Measurements from ENCODE around the gene TRIP6. TPM values are rescaled to one million over a fixed set of nuclear protein-coding genes. Genes with fewer than 3 reads are reported as not detected.

The TRIP6 gene
- total RNA-seq, 1 experiment from 2014 or later = 140 TPM

DNA sequence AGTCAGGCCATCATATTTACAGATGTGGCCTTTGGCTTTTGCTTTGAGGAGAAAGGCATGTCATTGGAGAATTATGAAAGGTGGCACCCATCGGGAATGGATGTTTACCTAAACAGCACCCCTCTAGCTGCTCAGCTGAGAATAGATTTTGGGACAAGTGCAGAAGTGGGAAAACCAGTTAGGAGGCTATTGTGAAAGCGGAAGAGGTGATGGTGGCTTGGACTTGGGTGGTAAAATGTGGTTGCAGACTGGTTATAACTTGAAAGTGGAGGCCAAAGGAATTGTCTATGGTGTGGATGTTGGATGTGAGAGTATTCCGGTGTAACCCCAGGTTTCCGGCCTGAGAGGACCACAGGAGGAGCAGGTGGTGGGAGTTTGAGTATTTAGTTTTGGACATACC is 19.8 kb upstream of the TRIP6 start:
- Mint-ChIP-seq H3K9me3 (no peaks in the 10 kb centered on the region), H3K27me3 (ENCODE audit: low read depth) (no peaks in the 10 kb centered on the region), H3K4me1 (peaks cover 14% of the 10 kb centered on the region), H3K27ac (no peak overlapping the region), H3K4me3 (no peak overlapping the region), H3K36me3 (no peaks in the 10 kb centered on the region)
- ATAC-seq = no peak
- no peak for TF ChIP-seq FOXK1 (CRISPR knock-in tag; IDR thresholded peaks at IDR 0.05)
- TF ChIP-seq, protein P1, sequence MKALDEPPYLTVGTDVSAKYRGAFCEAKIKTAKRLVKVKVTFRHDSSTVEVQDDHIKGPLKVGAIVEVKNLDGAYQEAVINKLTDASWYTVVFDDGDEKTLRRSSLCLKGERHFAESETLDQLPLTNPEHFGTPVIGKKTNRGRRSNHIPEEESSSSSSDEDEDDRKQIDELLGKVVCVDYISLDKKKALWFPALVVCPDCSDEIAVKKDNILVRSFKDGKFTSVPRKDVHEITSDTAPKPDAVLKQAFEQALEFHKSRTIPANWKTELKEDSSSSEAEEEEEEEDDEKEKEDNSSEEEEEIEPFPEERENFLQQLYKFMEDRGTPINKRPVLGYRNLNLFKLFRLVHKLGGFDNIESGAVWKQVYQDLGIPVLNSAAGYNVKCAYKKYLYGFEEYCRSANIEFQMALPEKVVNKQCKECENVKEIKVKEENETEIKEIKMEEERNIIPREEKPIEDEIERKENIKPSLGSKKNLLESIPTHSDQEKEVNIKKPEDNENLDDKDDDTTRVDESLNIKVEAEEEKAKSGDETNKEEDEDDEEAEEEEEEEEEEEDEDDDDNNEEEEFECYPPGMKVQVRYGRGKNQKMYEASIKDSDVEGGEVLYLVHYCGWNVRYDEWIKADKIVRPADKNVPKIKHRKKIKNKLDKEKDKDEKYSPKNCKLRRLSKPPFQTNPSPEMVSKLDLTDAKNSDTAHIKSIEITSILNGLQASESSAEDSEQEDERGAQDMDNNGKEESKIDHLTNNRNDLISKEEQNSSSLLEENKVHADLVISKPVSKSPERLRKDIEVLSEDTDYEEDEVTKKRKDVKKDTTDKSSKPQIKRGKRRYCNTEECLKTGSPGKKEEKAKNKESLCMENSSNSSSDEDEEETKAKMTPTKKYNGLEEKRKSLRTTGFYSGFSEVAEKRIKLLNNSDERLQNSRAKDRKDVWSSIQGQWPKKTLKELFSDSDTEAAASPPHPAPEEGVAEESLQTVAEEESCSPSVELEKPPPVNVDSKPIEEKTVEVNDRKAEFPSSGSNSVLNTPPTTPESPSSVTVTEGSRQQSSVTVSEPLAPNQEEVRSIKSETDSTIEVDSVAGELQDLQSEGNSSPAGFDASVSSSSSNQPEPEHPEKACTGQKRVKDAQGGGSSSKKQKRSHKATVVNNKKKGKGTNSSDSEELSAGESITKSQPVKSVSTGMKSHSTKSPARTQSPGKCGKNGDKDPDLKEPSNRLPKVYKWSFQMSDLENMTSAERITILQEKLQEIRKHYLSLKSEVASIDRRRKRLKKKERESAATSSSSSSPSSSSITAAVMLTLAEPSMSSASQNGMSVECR (CRISPR knock-in tag; IDR thresholded peaks at IDR 0.05; ENCODE audit: borderline replicate concordance) = no peak
- TF ChIP-seq, protein P2, sequence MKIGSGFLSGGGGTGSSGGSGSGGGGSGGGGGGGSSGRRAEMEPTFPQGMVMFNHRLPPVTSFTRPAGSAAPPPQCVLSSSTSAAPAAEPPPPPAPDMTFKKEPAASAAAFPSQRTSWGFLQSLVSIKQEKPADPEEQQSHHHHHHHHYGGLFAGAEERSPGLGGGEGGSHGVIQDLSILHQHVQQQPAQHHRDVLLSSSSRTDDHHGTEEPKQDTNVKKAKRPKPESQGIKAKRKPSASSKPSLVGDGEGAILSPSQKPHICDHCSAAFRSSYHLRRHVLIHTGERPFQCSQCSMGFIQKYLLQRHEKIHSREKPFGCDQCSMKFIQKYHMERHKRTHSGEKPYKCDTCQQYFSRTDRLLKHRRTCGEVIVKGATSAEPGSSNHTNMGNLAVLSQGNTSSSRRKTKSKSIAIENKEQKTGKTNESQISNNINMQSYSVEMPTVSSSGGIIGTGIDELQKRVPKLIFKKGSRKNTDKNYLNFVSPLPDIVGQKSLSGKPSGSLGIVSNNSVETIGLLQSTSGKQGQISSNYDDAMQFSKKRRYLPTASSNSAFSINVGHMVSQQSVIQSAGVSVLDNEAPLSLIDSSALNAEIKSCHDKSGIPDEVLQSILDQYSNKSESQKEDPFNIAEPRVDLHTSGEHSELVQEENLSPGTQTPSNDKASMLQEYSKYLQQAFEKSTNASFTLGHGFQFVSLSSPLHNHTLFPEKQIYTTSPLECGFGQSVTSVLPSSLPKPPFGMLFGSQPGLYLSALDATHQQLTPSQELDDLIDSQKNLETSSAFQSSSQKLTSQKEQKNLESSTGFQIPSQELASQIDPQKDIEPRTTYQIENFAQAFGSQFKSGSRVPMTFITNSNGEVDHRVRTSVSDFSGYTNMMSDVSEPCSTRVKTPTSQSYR (CRISPR knock-in tag; IDR thresholded peaks at IDR 0.05) = no peak
- no peak for TF ChIP-seq CBFB (CRISPR knock-in tag; IDR thresholded peaks at IDR 0.05; ENCODE audit: low read depth)
- TF ChIP-seq, protein P3, sequence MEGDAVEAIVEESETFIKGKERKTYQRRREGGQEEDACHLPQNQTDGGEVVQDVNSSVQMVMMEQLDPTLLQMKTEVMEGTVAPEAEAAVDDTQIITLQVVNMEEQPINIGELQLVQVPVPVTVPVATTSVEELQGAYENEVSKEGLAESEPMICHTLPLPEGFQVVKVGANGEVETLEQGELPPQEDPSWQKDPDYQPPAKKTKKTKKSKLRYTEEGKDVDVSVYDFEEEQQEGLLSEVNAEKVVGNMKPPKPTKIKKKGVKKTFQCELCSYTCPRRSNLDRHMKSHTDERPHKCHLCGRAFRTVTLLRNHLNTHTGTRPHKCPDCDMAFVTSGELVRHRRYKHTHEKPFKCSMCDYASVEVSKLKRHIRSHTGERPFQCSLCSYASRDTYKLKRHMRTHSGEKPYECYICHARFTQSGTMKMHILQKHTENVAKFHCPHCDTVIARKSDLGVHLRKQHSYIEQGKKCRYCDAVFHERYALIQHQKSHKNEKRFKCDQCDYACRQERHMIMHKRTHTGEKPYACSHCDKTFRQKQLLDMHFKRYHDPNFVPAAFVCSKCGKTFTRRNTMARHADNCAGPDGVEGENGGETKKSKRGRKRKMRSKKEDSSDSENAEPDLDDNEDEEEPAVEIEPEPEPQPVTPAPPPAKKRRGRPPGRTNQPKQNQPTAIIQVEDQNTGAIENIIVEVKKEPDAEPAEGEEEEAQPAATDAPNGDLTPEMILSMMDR (IDR thresholded peaks at IDR 0.05) = no peak
- no peak for TF ChIP-seq MXD4 (CRISPR knock-in tag; IDR thresholded peaks at IDR 0.05; ENCODE audit: borderline replicate concordance)
- no peak for DNase-seq (ENCODE audit: low spot score)
- ChIA-PET CTCF (no interaction called here), POLR2A (interaction anchor here (0.7 kb wide), 1 partner anchor 44 kb away, joined by 8 read pairs; no protein-coding TSS in a partner anchor)

DNA sequence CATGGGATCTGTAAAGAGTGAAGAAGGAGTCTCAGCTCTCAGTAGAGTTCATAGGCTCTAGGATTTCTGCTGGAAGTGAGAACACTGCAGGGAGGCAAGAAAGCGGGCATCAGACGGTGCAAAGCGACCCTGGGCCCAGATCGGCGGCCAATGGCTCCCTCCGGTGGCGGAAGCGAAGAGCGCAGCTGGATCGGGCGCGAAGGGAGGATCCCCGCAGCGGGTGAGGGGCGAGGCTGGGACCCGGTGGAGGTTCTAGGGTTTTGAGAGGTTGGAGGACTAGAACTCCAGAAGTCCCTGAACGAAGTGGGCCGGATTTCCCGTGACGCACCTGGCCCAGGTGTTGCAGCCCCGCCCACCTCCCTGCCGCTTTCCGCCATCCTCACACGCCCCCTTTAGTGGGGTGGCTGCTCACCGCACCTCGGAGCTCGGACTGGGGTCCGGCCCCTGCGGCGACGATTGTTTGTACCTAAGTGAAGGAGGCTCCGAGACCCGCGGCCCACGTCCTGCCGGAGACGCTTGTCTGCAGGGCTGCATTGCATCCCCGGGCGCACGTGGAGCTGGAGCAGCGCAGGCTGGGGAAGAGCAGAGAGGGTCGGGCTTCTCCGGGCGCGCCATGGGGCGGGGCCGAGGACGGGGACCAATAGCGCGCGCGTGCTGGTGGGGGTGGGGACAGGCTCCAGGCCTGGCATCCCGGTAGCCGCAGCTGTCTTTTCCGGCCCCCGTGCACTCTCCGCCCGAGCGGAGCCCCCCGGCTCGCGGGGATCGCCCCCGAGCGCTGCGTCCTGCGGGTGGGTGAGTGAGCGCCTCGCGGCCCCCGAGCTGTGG is 14.9 kb upstream of the TRIP6 start, which contains the start of gene SLC12A9:
SLC12A9 (plus strand) TSS at position 666 of the 825 bp plus-strand sequence. CDS start 1,485 bp downstream, outside the sequence.
- Mint-ChIP-seq H3K4me3 (peak within 1 kb of the TSS; percentile 93), H3K27me3 (ENCODE audit: low read depth) (no peaks in the 10 kb centered on the region), H3K36me3 (peaks cover 2% of the 10 kb centered on the region; the same call in 1 of the 2 replicates), H3K9me3 (no peaks in the 10 kb centered on the region), H3K27ac (peak within 1 kb of the TSS; percentile 67), H3K4me1 (0 out of 2 replicates have a peak, but pooled peaks cover 7% of the 10 kb centered on the region)
- peak; percentile 93 for DNase-seq (ENCODE audit: low spot score)
- ChIA-PET POLR2A (interaction anchor here (0.5 to 2.2 kb wide), 14 partner anchors 15 to 272 kb away, joined by 3 to 44 read pairs (median 6); partner anchors contain the start of genes EPHB4, EPO, POP7 and SRRT), CTCF (interaction anchor here (0.5 to 5.6 kb wide), 46 partner anchors 10 to 325 kb away, joined by 3 to 131 read pairs (median 5); partner anchors contain the start of genes EPHB4, EPO, FBXO24 and LRCH4)
- peak; percentile 95 for ATAC-seq
- TF ChIP-seq JUN (CRISPR knock-in tag; IDR thresholded peaks at IDR 0.05) (no peak), JAZF1 (CRISPR knock-in tag; IDR thresholded peaks at IDR 0.05) (no peak), ESRRA (CRISPR knock-in tag; IDR thresholded peaks at IDR 0.05; ENCODE audit: borderline replicate concordance) (no peak), FOXK1 (CRISPR knock-in tag; IDR thresholded peaks at IDR 0.05) (peak; percentile 44), TP53 (CRISPR knock-in tag; IDR thresholded peaks at IDR 0.05) (0 out of 2 replicates have a peak, but pooled peaks have one; percentile 38), ZNF317 (CRISPR knock-in tag; IDR thresholded peaks at IDR 0.05; ENCODE audit: borderline replicate concordance, low read depth) (0 out of 2 replicates have a peak, but pooled peaks have one; percentile 13), ZNF219 (CRISPR knock-in tag; IDR thresholded peaks at IDR 0.05; ENCODE audit: borderline replicate concordance) (no peak), RELA (CRISPR knock-in tag; IDR thresholded peaks at IDR 0.05; ENCODE audit: borderline replicate concordance) (no peak), NR1H2 (CRISPR knock-in tag; IDR thresholded peaks at IDR 0.05) (no peak), NR3C1 (CRISPR knock-in tag; conservative IDR thresholded peaks at IDR 0.05; ENCODE audit: low read depth) (no peak), PRRX2 (CRISPR knock-in tag; IDR thresholded peaks at IDR 0.05) (no peak), CREB1 (CRISPR knock-in tag; IDR thresholded peaks at IDR 0.05) (peak; percentile 35; the same call in 1 of the 2 replicates), ZNF416 (CRISPR knock-in tag; IDR thresholded peaks at IDR 0.05) (no peak), FOXP1 (CRISPR knock-in tag; IDR thresholded peaks at IDR 0.05; ENCODE audit: borderline replicate concordance) (peak; percentile 64; the same call in 1 of the 2 replicates)
- TF ChIP-seq, protein P4, sequence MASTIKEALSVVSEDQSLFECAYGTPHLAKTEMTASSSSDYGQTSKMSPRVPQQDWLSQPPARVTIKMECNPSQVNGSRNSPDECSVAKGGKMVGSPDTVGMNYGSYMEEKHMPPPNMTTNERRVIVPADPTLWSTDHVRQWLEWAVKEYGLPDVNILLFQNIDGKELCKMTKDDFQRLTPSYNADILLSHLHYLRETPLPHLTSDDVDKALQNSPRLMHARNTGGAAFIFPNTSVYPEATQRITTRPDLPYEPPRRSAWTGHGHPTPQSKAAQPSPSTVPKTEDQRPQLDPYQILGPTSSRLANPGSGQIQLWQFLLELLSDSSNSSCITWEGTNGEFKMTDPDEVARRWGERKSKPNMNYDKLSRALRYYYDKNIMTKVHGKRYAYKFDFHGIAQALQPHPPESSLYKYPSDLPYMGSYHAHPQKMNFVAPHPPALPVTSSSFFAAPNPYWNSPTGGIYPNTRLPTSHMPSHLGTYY (CRISPR knock-in tag; IDR thresholded peaks at IDR 0.05) = no peak
- TF ChIP-seq, protein P2 (CRISPR knock-in tag; IDR thresholded peaks at IDR 0.05) = peak; percentile 70; the same call in 1 of the 2 replicates
